H9 (cell line): ENCODE results near the gene OR14A2. TPM values are rescaled to one million over a fixed set of nuclear protein-coding genes. Genes with fewer than 3 reads are reported as not detected.

ENCODE experiments used
- DNase-seq: peaks from one replicate; pipeline ENCODE4 v3.0.0-alpha.2; 2017
- H2AFZ ChIP-seq: one replicate; pipeline ENCODE4 v1.6.1; 2013; ENCODE audit warnings: mild to moderate bottlenecking, low read length, control low read depth, moderate library complexity
- H2AK5ac ChIP-seq: 2 replicates; pipeline ENCODE4 v1.6.1; 2013; ENCODE audit warnings: low read length, control low read depth, mixed read lengths; ENCODE audit not compliant: insufficient read length
- H2BK120ac ChIP-seq: one replicate; pipeline ENCODE4 v1.6.1; 2013; ENCODE audit warnings: low read depth, mild to moderate bottlenecking, low read length, control low read depth, inconsistent platforms; ENCODE audit not compliant: poor library complexity, severe bottlenecking
- H2BK12ac ChIP-seq: 2 replicates; pipeline ENCODE4 v1.6.1; 2013; ENCODE audit warnings: low read length, control low read depth, mixed read lengths, low read depth; ENCODE audit not compliant: insufficient read length
- H2BK15ac ChIP-seq: 2 replicates; pipeline ENCODE4 v1.6.1; 2013; ENCODE audit warnings: low read depth, low read length, control low read depth
- H2BK20ac ChIP-seq: one replicate; pipeline ENCODE4 v1.6.1; 2013; ENCODE audit warnings: low read depth, mild to moderate bottlenecking, low read length, control low read depth, inconsistent platforms; ENCODE audit not compliant: poor library complexity, severe bottlenecking
- H2BK5ac ChIP-seq: 2 replicates; pipeline ENCODE4 v1.6.1; 2013; ENCODE audit warnings: low read length, control low read depth, mixed read lengths; ENCODE audit not compliant: insufficient read length
- H3K14ac ChIP-seq: 2 replicates; pipeline ENCODE4 v1.6.1; 2013; ENCODE audit warnings: low read length, control low read depth; ENCODE audit not compliant: insufficient read depth
- H3K18ac ChIP-seq: 2 replicates; pipeline ENCODE4 v1.6.1; 2013; ENCODE audit warnings: low read depth, mild to moderate bottlenecking, mixed read lengths, low read length, control low read depth; ENCODE audit not compliant: insufficient read length
- H3K23ac ChIP-seq: 2 replicates; pipeline ENCODE4 v1.6.1; 2013; ENCODE audit warnings: low read length, control low read depth, mixed read lengths, low read depth; ENCODE audit not compliant: insufficient read length
- H3K23me2 ChIP-seq: 2 replicates; pipeline ENCODE4 v1.6.1; 2013; ENCODE audit warnings: low read depth, mild to moderate bottlenecking, mixed read lengths, low read length, control low read depth; ENCODE audit not compliant: insufficient read length, poor library complexity, severe bottlenecking
- H3K27ac ChIP-seq: 2 replicates; pipeline ENCODE4 v1.5.1; 2013; ENCODE audit warnings: low read length, control low read depth, mixed read lengths, low read depth; ENCODE audit not compliant: insufficient read length
- H3K27me3 ChIP-seq: 2 replicates; pipeline ENCODE4 v1.6.1; 2013; ENCODE audit warnings: low read length, control low read depth, inconsistent platforms; ENCODE audit not compliant: insufficient read depth
- H3K4ac ChIP-seq: 2 replicates; pipeline ENCODE4 v1.6.1; 2013; ENCODE audit warnings: low read depth, mild to moderate bottlenecking, control low read depth, inconsistent platforms, low read length, moderate library complexity
- H3K4me1 ChIP-seq: 2 replicates; pipeline ENCODE4 v1.6.1; 2013; ENCODE audit warnings: low read length, control low read depth, inconsistent platforms; ENCODE audit not compliant: insufficient read depth
- H3K4me2 ChIP-seq: 2 replicates; pipeline ENCODE4 v1.6.1; 2013; ENCODE audit warnings: low read length, control low read depth, mixed read lengths; ENCODE audit not compliant: insufficient read length, insufficient read depth
- H3K56ac ChIP-seq: 2 replicates; pipeline ENCODE4 v1.6.1; 2013; ENCODE audit warnings: low read depth, mild to moderate bottlenecking, mixed read lengths, low read length, control low read depth; ENCODE audit not compliant: insufficient read length
- H3K79me1 ChIP-seq: 2 replicates; pipeline ENCODE4 v1.6.1; 2013; ENCODE audit warnings: low read depth, mild to moderate bottlenecking, moderate library complexity, low read length, control low read depth, inconsistent platforms; ENCODE audit not compliant: insufficient read depth, poor library complexity, severe bottlenecking
- H3K79me2 ChIP-seq: 2 replicates; pipeline ENCODE4 v1.6.1; 2013; ENCODE audit warnings: low read length, control low read depth, inconsistent platforms; ENCODE audit not compliant: insufficient read depth
- H3K9ac ChIP-seq: 2 replicates; pipeline ENCODE4 v1.6.1; 2013; ENCODE audit warnings: low read length, control low read depth, mixed read lengths; ENCODE audit not compliant: insufficient read length; ENCODE audit errors: extremely low read depth
- H3K9me3 ChIP-seq: one replicate; pipeline ENCODE4 v1.6.1; 2013; ENCODE audit warnings: low read depth, low read length, inconsistent platforms; ENCODE audit not compliant: control insufficient read depth
- H3T11ph ChIP-seq: one replicate; pipeline ENCODE4 v1.6.1; 2013; ENCODE audit warnings: mild to moderate bottlenecking, low read length, control low read depth, inconsistent platforms
- H4K20me1 ChIP-seq: one replicate; pipeline ENCODE4 v1.6.1; 2013; ENCODE audit not compliant: control insufficient read depth, insufficient read length, insufficient read depth
- H4K5ac ChIP-seq: 2 replicates; pipeline ENCODE4 v1.6.1; 2013; ENCODE audit warnings: low read depth, mild to moderate bottlenecking, mixed read lengths, low read length, control low read depth; ENCODE audit not compliant: insufficient read length
- H4K8ac ChIP-seq: replicated peaks from 2 replicates; pipeline ENCODE4 v1.6.1; 2013; ENCODE audit warnings: low read length, control low read depth, mixed read lengths, low read depth; ENCODE audit not compliant: insufficient read length
- H4K91ac ChIP-seq: 2 replicates; pipeline ENCODE4 v1.6.1; 2013; ENCODE audit warnings: low read depth, mild to moderate bottlenecking, moderate library complexity, mixed read lengths, low read length, control low read depth; ENCODE audit not compliant: insufficient read length
- H3K27ac Mint-ChIP-seq, 3 experiments: 2 replicates in 2 of 3; 3 replicates in 1 of 3; pipeline ENCODE4 v1.8.0; 2020 to 2021; ENCODE audit warnings: mixed read lengths in 3 of 3, mild to moderate bottlenecking in 1 of 3, moderate library complexity in 1 of 3
- H3K27me3 Mint-ChIP-seq: 2 replicates; pipeline ENCODE4 v1.8.0; 2021; ENCODE audit warnings: low read depth, mild to moderate bottlenecking, moderate library complexity, mixed read lengths
- H3K36me3 Mint-ChIP-seq, 3 experiments: 2 replicates in 2 of 3; 3 replicates in 1 of 3; pipeline ENCODE4 v1.8.0; 2020 to 2021; ENCODE audit warnings: low read depth in 3 of 3, mixed read lengths in 3 of 3; ENCODE audit not compliant: insufficient read depth in 1 of 3
- H3K4me1 Mint-ChIP-seq, 2 experiments: 2 replicates each; pipeline ENCODE4 v1.8.0; 2020; ENCODE audit warnings: mixed read lengths in 2 of 2
- H3K4me3 Mint-ChIP-seq, 2 experiments: 2 replicates in 1 of 2; 3 replicates in 1 of 2; pipeline ENCODE4 v1.8.0; 2020 to 2021; ENCODE audit warnings: mild to moderate bottlenecking in 2 of 2, mixed read lengths in 2 of 2, moderate library complexity in 1 of 2
- H3K9me3 Mint-ChIP-seq, 2 experiments: 2 replicates in 1 of 2; 3 replicates in 1 of 2; pipeline ENCODE4 v1.8.0; 2020; ENCODE audit warnings: mild to moderate bottlenecking in 2 of 2, mixed read lengths in 2 of 2, moderate library complexity in 1 of 2
- total RNA-seq: library from RNA; stranded (reverse); gene quantifications from 2 replicates; pipeline ENCODE4 v1.2.1, GENCODE V29; 2021
- TF ChIP-seq, protein P1 (sequence below): fragments of 200-600 bp; sonication (generic); conservative IDR thresholded peaks from 3 replicates; pipeline ENCODE4 v1.8.0; 2021; ENCODE audit warnings: antibody characterized with exemption, mild to moderate bottlenecking

Gene OR14A2
- total RNA-seq, 1 experiment from 2014 or later: not detected

DNA sequence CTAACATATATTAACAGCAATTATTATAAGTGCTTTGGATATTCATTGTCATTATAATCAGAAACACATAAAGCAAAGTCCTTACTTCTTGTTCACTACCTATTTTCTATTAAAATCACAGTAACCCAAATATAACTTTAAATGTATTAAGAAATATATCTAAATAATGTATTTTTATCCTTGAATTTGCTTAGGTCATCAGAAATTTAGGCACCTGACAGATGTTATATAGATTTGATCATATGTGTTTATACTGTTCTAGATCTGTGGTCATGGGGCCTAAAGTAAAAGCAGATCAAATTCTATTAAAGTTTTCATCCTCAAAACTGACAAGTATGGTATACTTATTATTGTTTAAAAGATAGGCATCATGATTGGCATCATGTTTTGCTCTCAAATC is 21.7 kb upstream of the OR14A2 start:
- Mint-ChIP-seq H3K4me1 (no peaks in the 10 kb centered on the region), H3K36me3 (no peaks in the 10 kb centered on the region; a peak in 1 of 7 replicates), H3K4me3 (no peak overlapping the region), H3K27ac (no peak overlapping the region), H3K9me3 (peaks cover 18 to 35% of the 10 kb centered on the region in 2 experiments), H3K27me3 (no peaks in the 10 kb centered on the region)
- Histone ChIP-seq H2AFZ (no peak overlapping the region), H3K4ac (no peak overlapping the region), H3K79me1 (no peaks in the 10 kb centered on the region), H4K91ac (no peak overlapping the region), H2AK5ac (no peak overlapping the region), H2BK5ac (no peak overlapping the region), H3T11ph (no peak overlapping the region), H2BK12ac (no peak overlapping the region), H3K23me2 (no peaks in the 10 kb centered on the region), H4K20me1 (no peaks in the 10 kb centered on the region), H2BK120ac (no peak overlapping the region), H3K18ac (no peak overlapping the region), H3K79me2 (no peaks in the 10 kb centered on the region), H2BK15ac (no peak overlapping the region), H3K4me2 (no peak overlapping the region), H4K5ac (no peak overlapping the region), H3K27ac (no peak overlapping the region), H3K9ac (no peak overlapping the region), H3K14ac (no peak overlapping the region), H4K8ac (no peak overlapping the region), H2BK20ac (no peak overlapping the region), H3K4me1 (no peaks in the 10 kb centered on the region), H3K56ac (no peak overlapping the region), H3K23ac (no peak overlapping the region), H3K9me3 (peaks cover 6% of the 10 kb centered on the region), H3K27me3 (no peaks in the 10 kb centered on the region)
- TF ChIP-seq, protein P1, sequence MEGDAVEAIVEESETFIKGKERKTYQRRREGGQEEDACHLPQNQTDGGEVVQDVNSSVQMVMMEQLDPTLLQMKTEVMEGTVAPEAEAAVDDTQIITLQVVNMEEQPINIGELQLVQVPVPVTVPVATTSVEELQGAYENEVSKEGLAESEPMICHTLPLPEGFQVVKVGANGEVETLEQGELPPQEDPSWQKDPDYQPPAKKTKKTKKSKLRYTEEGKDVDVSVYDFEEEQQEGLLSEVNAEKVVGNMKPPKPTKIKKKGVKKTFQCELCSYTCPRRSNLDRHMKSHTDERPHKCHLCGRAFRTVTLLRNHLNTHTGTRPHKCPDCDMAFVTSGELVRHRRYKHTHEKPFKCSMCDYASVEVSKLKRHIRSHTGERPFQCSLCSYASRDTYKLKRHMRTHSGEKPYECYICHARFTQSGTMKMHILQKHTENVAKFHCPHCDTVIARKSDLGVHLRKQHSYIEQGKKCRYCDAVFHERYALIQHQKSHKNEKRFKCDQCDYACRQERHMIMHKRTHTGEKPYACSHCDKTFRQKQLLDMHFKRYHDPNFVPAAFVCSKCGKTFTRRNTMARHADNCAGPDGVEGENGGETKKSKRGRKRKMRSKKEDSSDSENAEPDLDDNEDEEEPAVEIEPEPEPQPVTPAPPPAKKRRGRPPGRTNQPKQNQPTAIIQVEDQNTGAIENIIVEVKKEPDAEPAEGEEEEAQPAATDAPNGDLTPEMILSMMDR: no peak
- no peak for DNase-seq
